ENCODE data around the gene DEFB132.
"Not testable (repeated sequence)": the region's sequence is repeated elsewhere in the genome, so short reads cannot be mapped to it uniquely, and the experiment has no call there.

DEFB132 gene

DNA sequence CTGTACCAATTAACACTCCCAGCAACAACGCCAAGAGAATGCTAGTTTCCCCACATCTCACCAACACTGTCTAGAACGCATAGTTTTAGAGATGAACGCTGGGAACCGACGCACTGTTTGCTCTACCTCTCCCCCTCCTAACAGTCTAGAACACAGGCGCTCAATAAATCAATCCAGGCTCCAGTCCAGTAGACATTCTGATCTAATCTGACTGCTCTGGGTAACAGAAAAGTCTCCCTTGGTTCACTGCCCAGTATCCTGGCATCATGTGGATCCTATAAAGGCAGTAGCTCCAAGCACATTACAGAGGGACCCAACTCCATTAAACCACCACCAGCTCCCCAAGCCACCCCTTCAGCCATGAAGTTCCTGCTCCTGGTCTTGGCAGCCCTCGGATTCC lies at the start of gene DEFB132:
TSS of gene DEFB132 (plus strand) at position 306 of the 400 bp plus-strand sequence. CDS start at position 361, 55 bp downstream.
- DNase-seq (ENCODE audit: low read depth) = no peak

- peak; percentile 15 for DNase-seq (ENCODE audit: low read depth)
Observed at GRCh38 chr20:208942-209566, 48.5 kb upstream of the DEFB132 start.

- no peak for DNase-seq (ENCODE audit: low read depth)
Observed at GRCh38 chr20:210809-211502, 46.6 kb upstream of the DEFB132 start.

DNA sequence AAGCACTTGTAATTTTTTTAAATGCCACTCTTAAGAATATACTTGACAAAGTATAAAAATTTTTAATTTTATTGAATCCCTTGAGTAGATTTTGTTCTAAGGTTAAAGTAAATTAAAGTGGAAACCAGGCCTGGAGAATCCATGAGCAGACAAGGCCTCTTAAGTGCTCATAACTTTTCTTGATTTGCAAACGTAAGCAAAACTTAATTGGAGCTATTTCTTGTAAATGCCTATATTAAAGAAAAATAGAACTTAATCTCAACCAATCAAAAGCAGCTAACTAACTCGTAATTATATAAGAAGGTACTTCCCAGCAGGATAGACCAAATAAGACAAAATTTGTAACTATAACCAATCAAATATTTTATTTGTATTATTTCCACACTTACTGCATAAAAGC lies 43.1 kb upstream of the DEFB132 start:
- DNase-seq (ENCODE audit: low read depth) = no peak

GRCh38 chr20:215796-216195 lies 41.7 kb upstream of the DEFB132 start:
- DNase-seq (ENCODE audit: low read depth) = no peak

DNA sequence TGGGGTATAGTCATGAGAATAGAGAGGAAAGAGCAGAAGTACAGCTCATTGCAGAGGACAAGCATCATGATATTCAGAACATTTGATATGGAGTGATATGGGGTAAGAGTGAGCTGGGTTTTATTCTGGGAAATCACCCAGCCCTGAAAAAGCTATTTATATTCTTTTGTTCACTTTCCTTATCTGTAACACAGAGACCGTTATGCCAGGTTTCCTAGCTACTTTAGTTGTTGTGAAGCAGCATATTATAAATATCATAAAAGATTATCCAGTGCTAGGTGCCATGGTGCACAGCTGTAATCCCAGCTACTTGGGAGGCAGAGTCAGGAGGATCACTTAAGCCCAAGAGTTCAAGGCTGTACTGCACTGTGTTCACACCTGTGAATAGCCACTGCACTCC lies 40.3 kb upstream of the DEFB132 start:
- DNase-seq (ENCODE audit: low read depth) = no peak

GRCh38 chr20:219290-220115 lies 38.0 kb upstream of the DEFB132 start:
- DNase-seq (ENCODE audit: low read depth) = no peak

- DNase-seq (ENCODE audit: low read depth) = no peak
Observed at GRCh38 chr20:221258-221830, 36.2 kb upstream of the DEFB132 start.

DNA sequence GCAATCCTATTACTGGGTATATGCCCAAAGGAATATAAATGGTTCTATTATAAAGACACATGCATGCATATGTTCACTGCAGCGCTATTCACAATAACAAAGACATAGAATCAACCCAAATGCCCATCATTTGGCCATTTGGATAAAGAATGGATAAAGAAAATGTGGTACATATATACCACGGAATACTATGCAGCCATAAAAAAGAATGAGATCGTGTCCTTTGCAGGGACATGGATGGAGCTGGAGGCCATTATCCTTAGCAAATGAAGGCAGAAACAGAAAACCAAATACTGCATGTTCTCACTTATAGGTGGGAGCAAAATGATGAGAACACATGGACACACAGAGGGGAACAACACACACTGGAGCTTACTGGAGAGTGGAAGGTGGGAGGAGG lies 31.6 kb upstream of the DEFB132 start:
- not testable (repeated sequence) for DNase-seq (ENCODE audit: low read depth)

- DNase-seq (ENCODE audit: low read depth) = no peak
Observed at GRCh38 chr20:226958-227357, 30.6 kb upstream of the DEFB132 start, which contains the start of gene DEFB129. Gene DEFB129, plus strand, starts transcription at chr20:227258. Its CDS starts 31 bp downstream, at chr20:227289.

DNA sequence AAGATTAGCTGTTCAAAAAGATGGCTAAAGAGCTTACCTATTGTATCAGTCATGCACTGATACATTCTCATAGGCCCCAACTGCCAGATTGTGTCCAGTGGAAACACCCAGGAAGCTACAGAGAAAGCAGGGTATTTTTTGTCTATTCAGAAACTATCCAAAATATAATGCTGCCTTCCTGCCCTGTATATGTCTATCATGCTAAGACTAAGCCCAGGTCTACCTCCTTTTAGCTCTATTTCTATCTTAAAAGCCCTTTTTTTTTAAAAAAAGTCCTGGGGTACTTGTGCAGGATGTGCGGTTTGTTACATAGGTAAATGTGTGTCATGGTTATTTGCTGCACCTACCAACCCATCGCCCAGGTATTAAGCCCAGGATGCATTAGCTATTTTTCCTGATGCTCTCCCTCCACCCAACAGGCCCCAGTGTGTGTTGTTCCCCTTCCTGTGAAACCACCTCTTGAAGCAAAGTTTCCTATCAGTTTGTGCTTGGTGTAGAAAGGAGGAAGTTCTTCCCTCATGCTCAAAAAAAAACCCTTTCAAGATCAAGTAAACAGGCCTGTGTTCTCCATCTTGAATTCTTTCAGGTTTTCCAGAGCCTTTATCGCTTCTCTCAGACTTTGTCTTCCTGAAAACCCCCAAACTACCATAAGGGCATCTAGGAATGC lies 30.0 kb upstream of the DEFB132 start:
- DNase-seq (ENCODE audit: low read depth) = no peak

DNA sequence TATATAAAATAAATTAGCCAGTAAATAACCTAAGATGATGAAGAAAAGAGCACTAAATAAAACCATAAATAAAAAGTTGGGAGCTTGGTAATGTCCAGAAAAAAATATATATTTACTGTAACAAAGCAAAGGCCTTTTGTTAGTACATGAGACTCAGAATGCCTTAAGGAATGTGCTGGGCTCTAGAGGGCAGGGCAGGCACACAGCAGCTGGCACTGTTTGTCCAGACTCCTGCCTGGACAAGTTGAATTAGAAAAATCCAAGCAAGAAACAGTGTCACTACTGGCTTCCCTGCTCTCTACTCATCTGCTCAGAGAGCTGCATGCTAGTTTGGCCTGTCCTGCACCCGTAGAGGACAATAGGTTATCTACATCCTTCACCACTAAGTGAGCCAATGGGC lies 21.6 kb upstream of the DEFB132 start:
- DNase-seq (ENCODE audit: low read depth) = no peak

GRCh38 chr20:237489-237888 lies 20.0 kb upstream of the DEFB132 start:
- peak; percentile 20 for DNase-seq (ENCODE audit: low read depth)

DNA sequence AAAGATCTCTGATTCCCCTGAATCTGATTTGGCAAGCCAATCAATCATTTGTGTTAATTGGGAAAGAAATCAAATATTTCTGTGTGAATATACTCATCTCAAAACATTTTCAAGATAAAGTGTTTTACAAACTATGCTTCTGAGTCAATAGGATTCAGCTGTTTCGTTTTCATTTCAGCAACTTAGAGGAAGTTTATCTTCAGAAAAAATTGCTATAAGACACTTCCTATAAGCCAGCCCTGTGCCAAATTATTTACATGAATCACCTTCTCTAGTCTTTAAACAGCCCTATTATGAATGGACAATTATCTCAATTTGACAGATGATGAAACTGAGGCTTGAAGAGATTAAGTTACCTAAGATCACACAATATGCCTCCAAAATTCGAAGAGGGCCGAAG lies 19.6 kb upstream of the DEFB132 start:
- DNase-seq (ENCODE audit: low read depth) = no peak

DNA sequence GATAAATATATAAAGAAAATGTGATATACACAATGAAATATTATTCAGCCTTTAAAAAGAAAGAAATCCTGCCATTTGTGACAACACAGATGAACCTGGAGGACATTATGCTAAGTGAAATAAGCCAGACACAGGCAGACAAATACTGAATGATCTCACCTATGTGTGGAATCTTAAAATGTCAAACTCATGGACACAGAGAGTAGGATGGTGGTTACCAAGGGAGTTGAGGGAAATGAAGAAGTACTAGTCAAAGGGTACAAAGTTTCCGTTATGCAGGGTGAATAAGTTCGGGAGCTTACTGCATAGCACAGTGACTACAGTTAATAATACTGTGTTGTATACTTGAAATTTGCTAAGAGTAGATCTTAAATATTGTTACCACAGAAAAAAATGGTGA lies 14.6 kb upstream of the DEFB132 start:
- no peak for DNase-seq (ENCODE audit: low read depth)

- no peak for DNase-seq (ENCODE audit: low read depth)
Observed at GRCh38 chr20:251354-251753, 6.2 kb upstream of the DEFB132 start.

- DNase-seq (ENCODE audit: low read depth) = no peak
Observed at GRCh38 chr20:252801-253200, 4.7 kb upstream of the DEFB132 start.

DNA sequence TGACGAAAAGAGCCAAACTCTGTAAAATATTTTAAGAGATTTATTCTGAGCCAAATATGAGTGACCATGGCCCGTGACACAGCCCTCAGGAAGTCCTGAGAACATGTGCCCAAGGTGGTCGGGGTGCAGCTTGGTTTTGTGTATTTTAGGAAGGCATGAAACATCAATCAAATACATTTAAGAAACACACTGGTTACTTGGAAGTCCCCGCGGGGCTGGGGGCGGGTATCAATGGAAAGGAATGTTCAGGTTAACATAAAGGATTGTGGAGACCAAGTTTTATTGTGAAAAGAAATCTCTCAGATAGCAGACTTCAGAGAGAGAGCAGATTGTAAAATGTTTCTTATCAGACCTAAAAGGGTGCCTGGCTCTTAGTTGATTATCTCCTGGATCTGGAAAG lies 4.1 kb upstream of the DEFB132 start:
- DNase-seq (ENCODE audit: low read depth) = not testable (repeated sequence)

DNA sequence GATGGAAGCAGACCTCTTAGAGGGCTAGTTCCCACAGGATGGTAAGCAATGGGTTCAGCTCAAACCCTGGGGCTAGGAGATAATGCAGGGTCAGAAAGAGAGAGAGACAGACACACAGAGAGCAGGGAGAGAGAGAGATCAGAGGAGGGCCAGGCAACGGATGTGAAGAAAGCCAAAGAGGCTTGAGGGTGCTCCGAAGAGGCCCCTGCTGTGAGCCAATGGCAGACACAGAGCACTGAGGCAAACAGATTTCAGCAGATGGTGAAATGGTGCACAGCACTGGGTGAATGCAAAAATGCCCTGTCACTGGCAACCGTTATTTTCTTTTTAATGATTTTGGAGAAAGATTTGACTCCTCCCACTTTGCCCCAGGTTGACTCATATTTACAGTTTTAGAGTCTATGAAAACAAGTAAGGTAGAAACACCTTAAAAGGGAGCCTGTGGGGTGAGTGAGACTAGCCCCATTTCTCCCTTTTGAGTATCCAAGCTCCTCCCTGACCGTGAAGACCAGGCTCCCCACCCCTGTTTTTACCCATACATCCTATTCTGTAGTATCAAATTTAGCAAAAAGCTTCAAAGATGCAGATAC lies 840 bp downstream of the DEFB132 start:
- no peak for DNase-seq (ENCODE audit: low read depth)

DNA sequence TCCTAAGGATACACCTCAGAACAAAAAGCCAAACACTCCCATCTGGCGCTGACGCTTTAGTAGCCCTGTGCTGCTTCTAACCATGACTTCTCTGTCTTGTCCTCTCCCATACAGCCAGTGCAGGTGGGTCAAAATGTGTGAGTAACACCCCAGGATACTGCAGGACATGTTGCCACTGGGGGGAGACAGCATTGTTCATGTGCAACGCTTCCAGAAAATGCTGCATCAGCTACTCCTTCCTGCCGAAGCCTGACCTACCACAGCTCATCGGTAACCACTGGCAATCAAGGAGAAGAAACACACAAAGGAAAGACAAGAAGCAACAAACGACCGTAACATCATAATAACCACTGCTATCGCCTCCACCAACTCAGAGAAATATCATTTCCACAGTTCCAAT lies 1.4 kb downstream of the DEFB132 start:
- DNase-seq (ENCODE audit: low read depth) = no peak

- no peak for DNase-seq (ENCODE audit: low read depth)
Observed at GRCh38 chr20:259981-260380, 2.5 kb downstream of the DEFB132 start.

- DNase-seq (ENCODE audit: low read depth) = no peak
Observed at GRCh38 chr20:263701-264100, 6.2 kb downstream of the DEFB132 start.

All from stimulated activated CD4-positive, alpha-beta T cell treated with anti-CD3 and anti-CD28 coated beads, Interleukin-2, amount 100 ng/mL, for 4 hours (primary cell).